Sigmoid colon (tissue), 7 donors: ENCODE measurements around the gene IRF6. TPM values are rescaled to one million over a fixed set of nuclear protein-coding genes. Genes with fewer than 3 reads are reported as not detected.

Source experiments
- DNase-seq: peaks from one replicate; pipeline ENCODE4 v3.0.0-alpha.2; 2019
- H3K27ac ChIP-seq, 4 donors: fragments of 200-600 bp; sonication (generic); one replicate each; pipeline ENCODE4 v1.5.1; 2016 to 2019; ENCODE audit warnings: mild to moderate bottlenecking in 1 of 4
- H3K27me3 ChIP-seq, 3 donors: fragments of 200-600 bp; sonication (generic); one replicate each; pipeline ENCODE4 v1.5.1; 2019; ENCODE audit warnings: mild to moderate bottlenecking in 1 of 3
- H3K36me3 ChIP-seq, 4 donors: fragments of 200-600 bp; sonication (generic); one replicate each; pipeline ENCODE4 v1.5.1; 2016 to 2019
- H3K4me1 ChIP-seq, 4 donors: fragments of 200-600 bp; sonication (generic); one replicate each; pipeline ENCODE4 v1.5.1; 2017 to 2019
- H3K4me3 ChIP-seq, 4 donors: fragments of 200-600 bp; sonication (generic); one replicate each; pipeline ENCODE4 v1.5.1; 2017 to 2019; ENCODE audit warnings: mild to moderate bottlenecking in 2 of 4, moderate library complexity in 1 of 4
- H3K9me3 ChIP-seq, 4 donors: fragments of 200-600 bp in 3 of 4; sonication (generic) in 3 of 4; one replicate each; pipeline versions ENCODE4 v1.5.1 to v1.6.1; 2013 to 2019
- CTCF ChIP-seq, 4 experiments: fragments of 450-650 bp in 3 of 4; fragments of 200-600 bp in 1 of 4; IDR thresholded peaks; one replicate each; pipeline ENCODE4 v1.5.1; 2016 to 2019; ENCODE audit warnings: antibody characterized with exemption in 4 of 4, mild to moderate bottlenecking in 3 of 4, moderate library complexity in 2 of 4
- EP300 ChIP-seq, 4 donors: sonication (generic); formaldehyde crosslinking; IDR thresholded peaks; one replicate each; pipeline ENCODE4 v1.6.1; 2017; ENCODE audit warnings: antibody characterized with exemption in 4 of 4
- POLR2A ChIP-seq, 2 donors: fragments of 450-650 bp; IDR thresholded peaks; one replicate each; pipeline ENCODE4 v1.6.1; 2016; ENCODE audit warnings: antibody characterized with exemption in 2 of 2, mild to moderate bottlenecking in 2 of 2, moderate library complexity in 2 of 2
- POLR2AphosphoS5 ChIP-seq, 4 donors: sonication (generic); formaldehyde crosslinking; IDR thresholded peaks; one replicate each; pipeline ENCODE4 v1.6.1; 2017; ENCODE audit warnings: antibody characterized with exemption in 4 of 4
- WGBS, 2 donors: extraction: QIAGEN DNeasy Blood & Tissue Kit; methylation state at CpG; one replicate each; pipeline ENCODE4 v1.1.7; 2013; 5-methylcytosine and 5-hydroxymethylcytosine counted together
- intact Hi-C: fragments of 100-400 bp; cut with DNase I; formaldehyde crosslinking; loops from one replicate; pipeline ENCODE4 v1.15.1; 2023
- polyA plus RNA-seq, 3 donors: library from polyadenylated mRNA; stranded (reverse); fragments of 200-250 nt; gene quantifications; one replicate each; pipeline ENCODE4 v1.2.3, GENCODE V29; 2013
- total RNA-seq, 4 donors: library from RNA; depleted of rRNA; stranded (reverse); fragments of >200 nt; gene quantifications; one replicate each; pipeline ENCODE4 v1.1.0, GENCODE V29; 2016
- donor health status: healthy with polysubstance abuse.
- donor health status: Bipolar disorder and iron deficiency.
- donor health status: healthy.

The IRF6 gene
- 1 to 10 TPM in 1 of 4 donors, under 1 TPM in 3; 0.28 to 1.1 (median 0.37) TPM for total RNA-seq
- polyA plus RNA-seq = 10 to 100 TPM; 29.0 to 58.5 (median 51.1) TPM

- peak within 1 kb of the TSS in 3 of 4 donors; percentile 21 to 30 (median 22) for H3K4me3 ChIP-seq
- peak within 1 kb of the TSS in 2 of 4 donors; percentile 47 to 54 for H3K27ac ChIP-seq
- intact Hi-C loops = no loop called here
- TF ChIP-seq CTCF (IDR thresholded peaks at IDR 0.05) = no peak
- no peak for TF ChIP-seq EP300 (IDR thresholded peaks at IDR 0.05)
- peak in 1 of 2 donors; percentile 86 for TF ChIP-seq POLR2A (IDR thresholded peaks at IDR 0.05)
- TF ChIP-seq POLR2AphosphoS5 (IDR thresholded peaks at IDR 0.05) = peak in 1 of 4 donors; percentile 65
- peaks cover 0 to 8% (median 7%) of the 10 kb centered on the region in 4 donors for H3K4me1 ChIP-seq
- H3K27me3 ChIP-seq = peaks cover 0 to 4% (median 0%) of the 10 kb centered on the region in 3 donors
- peak; percentile 69 for DNase-seq
- WGBS, 2 donors = 2 to 6% methylated on average over 46 of the region's 46 CpGs
- H3K9me3 ChIP-seq = no peaks in the 10 kb centered on the region
- no peaks in the 10 kb centered on the region for H3K36me3 ChIP-seq
Measured at GRCh38 chr1:209805875-209806760, at the start of gene IRF6. IRF6 (minus strand) TSS chr1:209806142; CDS start chr1:209801413, 4,729 bp downstream.

- no peak overlapping the region for H3K27ac ChIP-seq
- no peaks in the 10 kb centered on the region for H3K4me1 ChIP-seq
- no peak overlapping the region for H3K4me3 ChIP-seq
- no peaks in the 10 kb centered on the region for H3K9me3 ChIP-seq
- intact Hi-C loops = no loop called here
- H3K27me3 ChIP-seq = no peaks in the 10 kb centered on the region
- no peak for TF ChIP-seq POLR2AphosphoS5 (IDR thresholded peaks at IDR 0.05)
- TF ChIP-seq EP300 (IDR thresholded peaks at IDR 0.05) = no peak
- no peak for TF ChIP-seq CTCF (IDR thresholded peaks at IDR 0.05)
- no peak for TF ChIP-seq POLR2A (IDR thresholded peaks at IDR 0.05)
- DNase-seq = no peak
- H3K36me3 ChIP-seq = peaks cover 8 to 40% (median 17%) of the 10 kb centered on the region in 4 donors
- 92% methylated on average over 5 of the region's 5 CpGs for WGBS, 2 donors
Measured at GRCh38 chr1:209855623-209856022, 49.7 kb upstream of the IRF6 start.

- WGBS, 2 donors = 73 to 88% methylated on average over 8 of the region's 8 CpGs
- no peaks in the 10 kb centered on the region for H3K9me3 ChIP-seq
- H3K36me3 ChIP-seq = peaks cover 8 to 44% (median 17%) of the 10 kb centered on the region in 4 donors
- H3K4me1 ChIP-seq = no peaks in the 10 kb centered on the region
- no peak overlapping the region for H3K4me3 ChIP-seq
- no peak for DNase-seq
- no peak for TF ChIP-seq CTCF (IDR thresholded peaks at IDR 0.05)
- TF ChIP-seq POLR2A (IDR thresholded peaks at IDR 0.05) = no peak
- TF ChIP-seq POLR2AphosphoS5 (IDR thresholded peaks at IDR 0.05) = no peak
- TF ChIP-seq EP300 (IDR thresholded peaks at IDR 0.05) = no peak
- intact Hi-C loops = no loop called here
- H3K27ac ChIP-seq = no peak overlapping the region
- no peaks in the 10 kb centered on the region for H3K27me3 ChIP-seq
Measured at GRCh38 chr1:209855006-209855405, 49.1 kb upstream of the IRF6 start.

GRCh38 chr1:209854196-209854595 is 48.3 kb upstream of the IRF6 start:
- no peaks in the 10 kb centered on the region for H3K9me3 ChIP-seq
- no peaks in the 10 kb centered on the region for H3K4me1 ChIP-seq
- no peaks in the 10 kb centered on the region for H3K27me3 ChIP-seq
- H3K27ac ChIP-seq = no peak overlapping the region
- intact Hi-C loops = no loop called here
- DNase-seq = no peak
- H3K4me3 ChIP-seq = no peak overlapping the region
- peaks cover 8 to 52% (median 19%) of the 10 kb centered on the region in 4 donors for H3K36me3 ChIP-seq
- 72 to 93% methylated on average over 3 of the region's 3 CpGs for WGBS, 2 donors
- TF ChIP-seq POLR2AphosphoS5 (IDR thresholded peaks at IDR 0.05) (no peak), POLR2A (IDR thresholded peaks at IDR 0.05) (no peak), CTCF (IDR thresholded peaks at IDR 0.05) (no peak), EP300 (IDR thresholded peaks at IDR 0.05) (no peak)
